Stomach smooth muscle (tissue), 2 donors: ENCODE data around the gene ZNF646.

ENCODE experiments used
- H3K27ac ChIP-seq: one replicate; pipeline ENCODE4 v1.7.0; 2013; ENCODE audit warnings: mild to moderate bottlenecking, low read length, inconsistent platforms
- H3K27me3 ChIP-seq, 2 donors: one replicate each; pipeline ENCODE4 v1.7.0; 2013; ENCODE audit warnings: low read length in 2 of 2; ENCODE audit not compliant: insufficient read depth in 2 of 2, control insufficient read depth in 1 of 2
- H3K36me3 ChIP-seq, 2 donors: one replicate each; pipeline ENCODE4 v1.7.0; 2013; ENCODE audit warnings: low read length in 2 of 2; ENCODE audit not compliant: control insufficient read depth in 2 of 2, insufficient read depth in 2 of 2
- H3K4me1 ChIP-seq: one replicate; pipeline ENCODE4 v1.7.0; 2013; ENCODE audit warnings: low read length; ENCODE audit not compliant: control insufficient read depth, insufficient read depth
- H3K4me3 ChIP-seq, 2 donors: one replicate each; pipeline ENCODE4 v1.7.0; 2013; ENCODE audit warnings: low read length in 2 of 2
- H3K9ac ChIP-seq, 2 donors: one replicate each; pipeline ENCODE4 v1.7.0; 2013; ENCODE audit warnings: low read length in 2 of 2, mild to moderate bottlenecking in 1 of 2
- H3K9me3 ChIP-seq, 2 donors: one replicate each; pipeline ENCODE4 v1.7.0; 2013; ENCODE audit warnings: low read length in 2 of 2; ENCODE audit not compliant: control insufficient read depth in 2 of 2
- donor health status: healthy.
- donor health status: Pancreatic carcinoma.

ZNF646 gene

GRCh38 chr16:31078597-31079341 is 4.5 kb downstream of the ZNF646 start:
- H3K27ac ChIP-seq: no peak overlapping the region
- H3K4me3 ChIP-seq: no peak overlapping the region
- peaks cover 11% of the 10 kb centered on the region for H3K4me1 ChIP-seq
- H3K27me3 ChIP-seq: no peaks in the 10 kb centered on the region
- H3K36me3 ChIP-seq: peaks cover 39 to 53% of the 10 kb centered on the region in 2 donors
- H3K9ac ChIP-seq: no peak overlapping the region
- H3K9me3 ChIP-seq: no peaks in the 10 kb centered on the region

GRCh38 chr16:31079342-31079944 is 5.2 kb downstream of the ZNF646 start:
- no peaks in the 10 kb centered on the region for H3K27me3 ChIP-seq
- no peaks in the 10 kb centered on the region for H3K9me3 ChIP-seq
- no peak overlapping the region for H3K9ac ChIP-seq
- peaks cover 41 to 56% of the 10 kb centered on the region in 2 donors for H3K36me3 ChIP-seq
- no peak overlapping the region for H3K4me3 ChIP-seq
- peaks cover 10% of the 10 kb centered on the region for H3K4me1 ChIP-seq
- H3K27ac ChIP-seq: no peak overlapping the region

GRCh38 chr16:31080035-31080629 is 5.9 kb downstream of the ZNF646 start:
- Histone ChIP-seq H3K27ac (no peak overlapping the region), H3K9me3 (no peaks in the 10 kb centered on the region), H3K36me3 (peaks cover 45 to 56% of the 10 kb centered on the region in 2 donors), H3K27me3 (no peaks in the 10 kb centered on the region), H3K9ac (no peak overlapping the region), H3K4me3 (no peak overlapping the region), H3K4me1 (peaks cover 3% of the 10 kb centered on the region)

GRCh38 chr16:31080756-31081419 is 6.7 kb downstream of the ZNF646 start:
- Histone ChIP-seq H3K4me3 (no peak overlapping the region), H3K27me3 (no peaks in the 10 kb centered on the region), H3K36me3 (peaks cover 50 to 58% of the 10 kb centered on the region in 2 donors), H3K9me3 (no peaks in the 10 kb centered on the region), H3K4me1 (peaks cover 2% of the 10 kb centered on the region), H3K9ac (no peak overlapping the region), H3K27ac (no peak overlapping the region)

GRCh38 chr16:31081428-31082351 is 7.5 kb downstream of the ZNF646 start:
- no peaks in the 10 kb centered on the region for H3K9me3 ChIP-seq
- no peak overlapping the region for H3K4me3 ChIP-seq
- no peak overlapping the region for H3K27ac ChIP-seq
- no peak overlapping the region for H3K9ac ChIP-seq
- H3K36me3 ChIP-seq: peaks cover 44 to 53% of the 10 kb centered on the region in 2 donors
- peaks cover 2% of the 10 kb centered on the region for H3K4me1 ChIP-seq
- H3K27me3 ChIP-seq: no peaks in the 10 kb centered on the region

- Histone ChIP-seq H3K27me3 (no peaks in the 10 kb centered on the region), H3K4me1 (peaks cover 2% of the 10 kb centered on the region), H3K27ac (no peak overlapping the region), H3K9ac (no peak overlapping the region), H3K9me3 (no peaks in the 10 kb centered on the region), H3K36me3 (peaks cover 36 to 45% of the 10 kb centered on the region in 2 donors), H3K4me3 (no peak overlapping the region)
Observed at GRCh38 chr16:31082368-31083045, 8.3 kb downstream of the ZNF646 start.

- Histone ChIP-seq H3K4me1 (peaks cover 2% of the 10 kb centered on the region), H3K9ac (no peak overlapping the region), H3K9me3 (no peaks in the 10 kb centered on the region), H3K4me3 (no peak overlapping the region), H3K27ac (no peak overlapping the region), H3K27me3 (no peaks in the 10 kb centered on the region), H3K36me3 (peaks cover 34 to 39% of the 10 kb centered on the region in 2 donors)
Observed at GRCh38 chr16:31083081-31083480, 8.9 kb downstream of the ZNF646 start.

DNA sequence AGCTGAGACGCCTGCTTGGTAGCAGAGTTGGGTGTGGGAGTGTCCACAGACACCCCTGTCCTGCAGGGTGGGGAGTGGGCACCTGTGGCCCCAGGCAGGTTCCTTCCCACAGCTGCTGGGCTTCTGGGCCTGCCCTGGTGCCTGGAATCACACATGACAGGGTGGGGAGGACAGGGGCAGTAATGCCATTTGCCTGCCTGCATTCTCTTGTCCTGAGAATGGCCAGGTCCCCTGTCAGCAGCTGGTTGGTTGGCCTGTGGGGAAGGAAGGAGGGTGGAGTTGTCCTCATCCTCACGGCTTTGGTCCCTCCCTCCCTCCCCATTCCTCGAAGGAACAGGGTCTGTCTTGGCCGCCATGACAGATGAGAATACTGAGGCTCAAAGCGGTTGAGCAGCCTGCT is 9.3 kb downstream of the ZNF646 start:
- H3K4me3 ChIP-seq: no peak overlapping the region
- peaks cover 31 to 37% of the 10 kb centered on the region in 2 donors for H3K36me3 ChIP-seq
- no peak overlapping the region for H3K27ac ChIP-seq
- peaks cover 2% of the 10 kb centered on the region for H3K4me1 ChIP-seq
- H3K9me3 ChIP-seq: no peaks in the 10 kb centered on the region
- no peak overlapping the region for H3K9ac ChIP-seq
- H3K27me3 ChIP-seq: no peaks in the 10 kb centered on the region

- Histone ChIP-seq H3K4me3 (no peak overlapping the region), H3K27ac (no peak overlapping the region), H3K27me3 (no peaks in the 10 kb centered on the region), H3K36me3 (peaks cover 27 to 38% of the 10 kb centered on the region in 2 donors), H3K4me1 (peaks cover 2% of the 10 kb centered on the region), H3K9me3 (no peaks in the 10 kb centered on the region), H3K9ac (no peak overlapping the region)
Observed at GRCh38 chr16:31083981-31084380, 9.8 kb downstream of the ZNF646 start.
